Measurements from ENCODE around the gene ARL8A. TPM values are rescaled to one million over a fixed set of nuclear protein-coding genes. Genes with fewer than 3 reads are reported as not detected.

ARL8A gene
- 17.5 and 18.7 TPM in 2 replicates for total RNA-seq
- polyA plus RNA-seq, result 35.8 and 38.2 TPM in 2 replicates
- 27.1 and 29.3 TPM in 2 replicates for polyA plus RNA-seq (2012)
- 15.3 and 33.3 TPM in 2 replicates for polyA minus RNA-seq (ENCODE audit: low replicate concordance)

DNA sequence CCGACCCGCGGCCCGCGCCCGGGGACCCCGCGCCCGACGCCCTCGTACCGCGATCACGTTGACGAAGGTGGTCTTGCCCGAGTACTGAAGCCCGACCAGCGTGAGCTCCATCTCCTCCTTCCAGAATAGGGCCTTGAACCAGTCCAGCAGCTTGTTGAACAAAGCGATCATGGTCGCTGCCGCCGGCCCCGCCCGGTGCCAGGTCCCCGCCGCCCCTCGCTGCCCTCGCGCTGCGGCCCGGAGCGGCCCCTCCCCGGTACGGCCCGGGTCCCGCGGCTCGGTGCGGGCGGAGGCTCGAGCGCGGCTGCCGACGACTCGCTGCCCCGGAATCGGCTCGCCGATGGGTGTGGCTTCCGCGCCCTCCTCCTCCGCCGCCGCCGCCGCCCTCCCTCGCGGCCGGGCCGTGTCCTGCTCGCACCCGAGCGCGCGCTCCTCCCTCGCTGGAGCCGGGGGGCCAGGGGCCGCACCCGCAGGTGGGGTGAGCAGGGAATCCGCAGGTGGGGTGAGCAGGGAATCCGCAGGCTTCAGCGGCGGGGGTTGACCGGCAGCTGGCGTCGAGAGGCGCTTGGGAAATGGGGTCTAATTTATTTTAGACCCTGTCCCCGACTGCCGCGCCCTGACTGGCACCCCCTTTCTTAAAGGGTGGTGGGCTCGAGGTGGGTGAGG is at the start of gene ARL8A:
TSS of gene ARL8A (minus strand) at position 336 of the 666 bp plus-strand sequence. CDS start at position 171, 165 bp downstream.
- Histone ChIP-seq H3K4me1 (ENCODE audit: control insufficient read depth, extremely low read depth, insufficient read depth, low read length) (peaks cover 10% of the 10 kb centered on the region), H3K27me3 (ENCODE audit: control insufficient read depth, insufficient read depth, low read length) (peaks cover 2% of the 10 kb centered on the region), H3K4me3 (replicated peaks in 1 of 4; ENCODE audit: control extremely low read depth in 1 of 4, insufficient read depth in 1 of 4, low read depth in 3 of 4, low read length in 4 of 4) (peak within 1 kb of the TSS; percentile 63 to 93 (median 77)), H3K27ac (ENCODE audit: insufficient read depth, low read length) (peak within 1 kb of the TSS; percentile 54), H3K36me3 (ENCODE audit: control insufficient read depth, insufficient read depth, low read length) (no peaks in the 10 kb centered on the region), H3K9ac (ENCODE audit: insufficient read depth, low read length) (peak within 1 kb of the TSS; percentile 82), H2AFZ (ENCODE audit: low read length) (peak within 1 kb of the TSS; percentile 87), H4K20me1 (ENCODE audit: control insufficient read depth, extremely low read depth, insufficient read depth, low read length) (no peaks in the 10 kb centered on the region), H3K4me2 (ENCODE audit: extremely low read depth, insufficient read depth, low read length) (peak within 1 kb of the TSS; percentile 98), H3K79me2 (ENCODE audit: control insufficient read depth, insufficient read depth, low read length) (peaks cover 26% of the 10 kb centered on the region), H3K9me3 (ENCODE audit: control insufficient read depth, insufficient read depth, low read depth, low read length) (no peaks in the 10 kb centered on the region)
- TF ChIP-seq EZH2 (IDR thresholded peaks at IDR 0.05; ENCODE audit: low read length, missing control alignments), result no peak
- TF ChIP-seq, protein P1, sequence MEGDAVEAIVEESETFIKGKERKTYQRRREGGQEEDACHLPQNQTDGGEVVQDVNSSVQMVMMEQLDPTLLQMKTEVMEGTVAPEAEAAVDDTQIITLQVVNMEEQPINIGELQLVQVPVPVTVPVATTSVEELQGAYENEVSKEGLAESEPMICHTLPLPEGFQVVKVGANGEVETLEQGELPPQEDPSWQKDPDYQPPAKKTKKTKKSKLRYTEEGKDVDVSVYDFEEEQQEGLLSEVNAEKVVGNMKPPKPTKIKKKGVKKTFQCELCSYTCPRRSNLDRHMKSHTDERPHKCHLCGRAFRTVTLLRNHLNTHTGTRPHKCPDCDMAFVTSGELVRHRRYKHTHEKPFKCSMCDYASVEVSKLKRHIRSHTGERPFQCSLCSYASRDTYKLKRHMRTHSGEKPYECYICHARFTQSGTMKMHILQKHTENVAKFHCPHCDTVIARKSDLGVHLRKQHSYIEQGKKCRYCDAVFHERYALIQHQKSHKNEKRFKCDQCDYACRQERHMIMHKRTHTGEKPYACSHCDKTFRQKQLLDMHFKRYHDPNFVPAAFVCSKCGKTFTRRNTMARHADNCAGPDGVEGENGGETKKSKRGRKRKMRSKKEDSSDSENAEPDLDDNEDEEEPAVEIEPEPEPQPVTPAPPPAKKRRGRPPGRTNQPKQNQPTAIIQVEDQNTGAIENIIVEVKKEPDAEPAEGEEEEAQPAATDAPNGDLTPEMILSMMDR (conservative IDR thresholded peaks at IDR 0.05 in 1 of 2, IDR thresholded peaks at IDR 0.05 in 1 of 2; ENCODE audit: low read depth in 1 of 2, low read length in 2 of 2), result no peak
- peak in 1 of 2 donors; percentile 35 for DNase-seq (ENCODE audit: low read depth in 2 of 2)

DNA sequence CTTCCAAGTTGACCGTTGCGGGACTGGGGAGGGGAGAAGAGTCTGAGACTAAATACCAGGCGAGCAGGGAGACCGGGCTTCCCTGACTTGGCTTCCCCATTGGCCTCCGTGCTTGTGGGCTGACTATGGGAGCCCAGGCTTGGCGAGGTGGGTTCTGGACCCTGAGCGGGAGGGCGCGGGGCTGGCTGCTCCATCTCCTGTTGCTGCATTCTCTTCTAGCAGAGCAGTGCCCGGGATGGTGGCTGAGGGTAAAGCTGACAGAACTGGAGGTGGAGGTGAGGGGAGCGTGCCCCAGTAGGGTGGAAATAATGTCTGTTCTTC is 49.8 kb upstream of the ARL8A start:
- Histone ChIP-seq H2AFZ (ENCODE audit: low read length) (no peak overlapping the region), H3K4me1 (ENCODE audit: control insufficient read depth, extremely low read depth, insufficient read depth, low read length) (no peaks in the 10 kb centered on the region), H3K27me3 (ENCODE audit: control insufficient read depth, insufficient read depth, low read length) (peaks cover 37% of the 10 kb centered on the region), H3K27ac (ENCODE audit: insufficient read depth, low read length) (no peak overlapping the region), H3K4me2 (ENCODE audit: extremely low read depth, insufficient read depth, low read length) (no peak overlapping the region), H3K79me2 (ENCODE audit: control insufficient read depth, insufficient read depth, low read length) (no peaks in the 10 kb centered on the region), H3K36me3 (ENCODE audit: control insufficient read depth, insufficient read depth, low read length) (no peaks in the 10 kb centered on the region), H3K4me3 (replicated peaks in 1 of 4; ENCODE audit: control extremely low read depth in 1 of 4, insufficient read depth in 1 of 4, low read depth in 3 of 4, low read length in 4 of 4) (no peak overlapping the region), H3K9me3 (ENCODE audit: control insufficient read depth, insufficient read depth, low read depth, low read length) (no peaks in the 10 kb centered on the region), H3K9ac (ENCODE audit: insufficient read depth, low read length) (no peak overlapping the region), H4K20me1 (ENCODE audit: control insufficient read depth, extremely low read depth, insufficient read depth, low read length) (no peaks in the 10 kb centered on the region)
- peak; percentile 90 for TF ChIP-seq EZH2 (IDR thresholded peaks at IDR 0.05; ENCODE audit: low read length, missing control alignments)
- TF ChIP-seq, protein P1 (conservative IDR thresholded peaks at IDR 0.05 in 1 of 2, IDR thresholded peaks at IDR 0.05 in 1 of 2; ENCODE audit: low read depth in 1 of 2, low read length in 2 of 2), result no peak
- DNase-seq (ENCODE audit: low read depth in 2 of 2), result no peak

DNA sequence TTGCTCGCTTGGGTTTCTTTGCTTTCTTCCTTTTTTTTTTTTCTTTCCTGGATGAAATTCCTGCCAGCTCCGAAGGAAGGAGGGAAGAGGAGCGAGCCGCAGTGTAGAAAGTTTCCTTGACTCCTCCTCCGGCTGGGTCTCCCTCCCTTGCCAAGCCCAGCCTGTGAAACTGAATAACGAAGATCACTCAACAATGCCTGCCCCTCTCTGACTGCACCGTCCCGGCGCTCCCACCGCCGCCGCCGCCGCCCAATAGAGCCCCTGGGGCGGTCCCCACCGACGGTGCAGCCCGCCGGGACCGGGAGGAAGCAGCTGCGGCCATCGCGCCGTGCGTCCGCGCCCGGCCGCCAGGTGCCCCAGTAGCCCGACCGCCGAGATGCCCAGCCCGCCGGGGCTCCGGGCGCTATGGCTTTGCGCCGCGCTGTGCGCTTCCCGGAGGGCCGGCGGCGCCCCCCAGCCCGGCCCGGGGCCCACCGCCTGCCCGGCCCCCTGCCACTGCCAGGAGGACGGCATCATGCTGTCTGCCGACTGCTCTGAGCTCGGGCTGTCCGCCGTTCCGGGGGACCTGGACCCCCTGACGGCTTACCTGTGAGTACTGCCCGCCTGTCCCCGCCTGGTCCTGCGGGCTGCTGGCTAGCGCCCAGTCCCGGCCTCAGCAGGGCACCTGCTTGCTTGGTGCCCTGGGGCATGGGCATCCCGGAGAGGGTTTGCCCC is 49.2 kb upstream of the ARL8A start, which contains the start of gene LGR6:
TSS of gene LGR6 (plus strand) at position 186 of the 714 bp plus-strand sequence. CDS start at position 377, 191 bp downstream.
- no peak for DNase-seq (ENCODE audit: low read depth in 2 of 2)
- H3K4me1 ChIP-seq (ENCODE audit: control insufficient read depth, extremely low read depth, insufficient read depth, low read length), result no peaks in the 10 kb centered on the region
- H3K4me2 ChIP-seq (ENCODE audit: extremely low read depth, insufficient read depth, low read length), result no peak within 1 kb of the TSS
- H3K27ac ChIP-seq (ENCODE audit: insufficient read depth, low read length), result no peak within 1 kb of the TSS
- no peaks in the 10 kb centered on the region for H3K79me2 ChIP-seq (ENCODE audit: control insufficient read depth, insufficient read depth, low read length)
- H2AFZ ChIP-seq (ENCODE audit: low read length), result no peak within 1 kb of the TSS
- peaks cover 37% of the 10 kb centered on the region for H3K27me3 ChIP-seq (ENCODE audit: control insufficient read depth, insufficient read depth, low read length)
- H4K20me1 ChIP-seq (ENCODE audit: control insufficient read depth, extremely low read depth, insufficient read depth, low read length), result no peaks in the 10 kb centered on the region
- no peak within 1 kb of the TSS for H3K4me3 ChIP-seq (replicated peaks in 1 of 4; ENCODE audit: control extremely low read depth in 1 of 4, insufficient read depth in 1 of 4, low read depth in 3 of 4, low read length in 4 of 4)
- no peak within 1 kb of the TSS for H3K9ac ChIP-seq (ENCODE audit: insufficient read depth, low read length)
- H3K36me3 ChIP-seq (ENCODE audit: control insufficient read depth, insufficient read depth, low read length), result no peaks in the 10 kb centered on the region
- no peaks in the 10 kb centered on the region for H3K9me3 ChIP-seq (ENCODE audit: control insufficient read depth, insufficient read depth, low read depth, low read length)
- TF ChIP-seq, protein P1 (conservative IDR thresholded peaks at IDR 0.05 in 1 of 2, IDR thresholded peaks at IDR 0.05 in 1 of 2; ENCODE audit: low read depth in 1 of 2, low read length in 2 of 2), result no peak
- no peak for TF ChIP-seq EZH2 (IDR thresholded peaks at IDR 0.05; ENCODE audit: low read length, missing control alignments)

Measured in fibroblast of lung (primary cell).